Thymus (tissue), 11 donors: ENCODE results near the gene RELB. TPM values are rescaled to one million over a fixed set of nuclear protein-coding genes. Genes with fewer than 3 reads are reported as not detected.

ENCODE experiments used
- DNase-seq, 9 donors: peaks; one replicate each; pipeline ENCODE4 v3.0.0-alpha.2; 2013; ENCODE audit warnings: low spot score in 9 of 9, low read depth in 6 of 9, missing footprints in 1 of 9
- H3K27ac ChIP-seq, 2 donors: one replicate each; pipeline ENCODE4 v1.5.1; 2013; ENCODE audit warnings: control low read depth in 1 of 2, low read depth in 1 of 2, low read length in 1 of 2, mild to moderate bottlenecking in 1 of 2, moderate library complexity in 1 of 2
- H3K27me3 ChIP-seq, 2 donors: one replicate each; pipeline ENCODE4 v1.5.1; 2013; ENCODE audit warnings: low read length in 1 of 2; ENCODE audit not compliant: control insufficient read depth in 2 of 2, insufficient read depth in 1 of 2
- H3K36me3 ChIP-seq, 2 donors: one replicate each; pipeline ENCODE4 v1.5.1; 2013; ENCODE audit warnings: low read length in 1 of 2, mild to moderate bottlenecking in 1 of 2, moderate library complexity in 1 of 2; ENCODE audit not compliant: control insufficient read depth in 2 of 2, insufficient read depth in 2 of 2
- H3K4me1 ChIP-seq, 2 donors: one replicate each; pipeline ENCODE4 v1.5.1; 2013; ENCODE audit warnings: low read length in 2 of 2; ENCODE audit not compliant: control insufficient read depth in 2 of 2, insufficient read depth in 2 of 2
- H3K4me3 ChIP-seq, 2 donors: one replicate each; pipeline ENCODE4 v1.5.1; 2013; ENCODE audit warnings: low read length in 2 of 2, control low read depth in 1 of 2, mild to moderate bottlenecking in 1 of 2
- H3K9me3 ChIP-seq, 2 donors: one replicate each; pipeline ENCODE4 v1.5.1; 2013; ENCODE audit warnings: low read length in 1 of 2, mild to moderate bottlenecking in 1 of 2; ENCODE audit not compliant: control insufficient read depth in 2 of 2, insufficient read depth in 1 of 2
- WGBS: extraction: QIAGEN DNeasy Blood & Tissue Kit; methylation state at CpG from one replicate; pipeline ENCODE4 v1.1.7; 2013; 5-methylcytosine and 5-hydroxymethylcytosine counted together
- polyA plus RNA-seq: library from polyadenylated mRNA; stranded (reverse); fragments of 200-250 nt; gene quantifications from one replicate; pipeline ENCODE4 v1.2.3, GENCODE V29; 2013
- total RNA-seq: library from RNA; stranded (reverse); fragments of 120-200 nt; gene quantifications from one replicate; pipeline ENCODE4 v1.2.4, GENCODE V29; 2013
- donor health status: healthy.

The RELB gene
- total and polyA plus RNA-seq, 2 donors, result 16.9 to 24.1 TPM

GRCh38 chr19:45027371-45027770, 26.1 kb downstream of the RELB start:
- 93% methylated on average over 2 of the region's 2 CpGs for WGBS
- DNase-seq, result no peak
- H3K4me3 ChIP-seq, result no peak overlapping the region
- H3K4me1 ChIP-seq, result no peaks in the 10 kb centered on the region
- H3K9me3 ChIP-seq, result no peaks in the 10 kb centered on the region
- H3K27ac ChIP-seq, result no peak overlapping the region
- peaks cover 8 to 9% of the 10 kb centered on the region in 2 donors for H3K36me3 ChIP-seq
- no peaks in the 10 kb centered on the region for H3K27me3 ChIP-seq

DNA sequence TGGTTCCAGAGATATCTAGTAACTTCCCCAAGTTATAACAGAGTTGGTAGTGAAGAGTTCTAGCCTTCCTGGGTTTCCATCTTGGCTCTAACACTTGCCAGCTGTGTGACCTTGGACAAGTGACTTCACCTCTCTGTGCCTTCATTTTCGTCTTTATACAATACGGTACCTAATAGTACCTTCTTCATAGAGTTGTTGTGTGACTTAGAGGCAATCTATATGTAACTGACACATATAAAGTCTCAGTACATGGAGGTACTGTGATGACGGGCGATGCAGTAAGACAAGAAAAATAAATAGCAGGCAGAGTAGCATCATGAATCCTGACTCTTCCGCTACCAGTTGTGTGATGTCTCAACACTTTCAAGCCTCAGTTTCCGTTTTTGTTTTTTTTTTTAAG, 29.6 kb downstream of the RELB start:
- 98% methylated on average over 6 of the region's 6 CpGs for WGBS
- H3K36me3 ChIP-seq, result peaks cover 15 to 18% of the 10 kb centered on the region in 2 donors
- no peak for DNase-seq
- H3K4me3 ChIP-seq, result no peak overlapping the region
- H3K4me1 ChIP-seq, result no peaks in the 10 kb centered on the region
- no peaks in the 10 kb centered on the region for H3K9me3 ChIP-seq
- no peaks in the 10 kb centered on the region for H3K27me3 ChIP-seq
- no peak overlapping the region for H3K27ac ChIP-seq

DNA sequence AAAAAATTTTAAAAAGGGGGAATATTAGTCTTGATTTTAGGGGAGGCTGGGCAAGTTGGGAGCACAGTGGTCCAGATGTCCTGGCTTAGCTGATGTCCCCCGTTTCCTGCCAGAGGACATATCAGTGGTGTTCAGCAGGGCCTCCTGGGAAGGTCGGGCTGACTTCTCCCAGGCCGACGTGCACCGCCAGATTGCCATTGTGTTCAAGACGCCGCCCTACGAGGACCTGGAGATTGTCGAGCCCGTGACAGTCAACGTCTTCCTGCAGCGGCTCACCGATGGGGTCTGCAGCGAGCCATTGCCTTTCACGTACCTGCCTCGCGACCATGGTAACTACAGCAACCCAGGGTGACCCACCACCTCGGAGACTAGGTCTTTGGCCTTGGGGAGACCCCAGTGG, 31.2 kb downstream of the RELB start:
- H3K4me1 ChIP-seq, result no peaks in the 10 kb centered on the region
- H3K27ac ChIP-seq, result no peak overlapping the region
- DNase-seq, result no peak
- WGBS, result 96% methylated on average over 18 of the region's 18 CpGs
- H3K9me3 ChIP-seq, result peaks cover 0 to 2% of the 10 kb centered on the region in 2 donors
- H3K27me3 ChIP-seq, result no peaks in the 10 kb centered on the region
- H3K36me3 ChIP-seq, result peaks cover 15 to 22% of the 10 kb centered on the region in 2 donors
- H3K4me3 ChIP-seq, result no peak overlapping the region

- Histone ChIP-seq H3K27me3 (no peaks in the 10 kb centered on the region), H3K4me3 (no peak overlapping the region), H3K27ac (no peak overlapping the region), H3K36me3 (peaks cover 11 to 32% of the 10 kb centered on the region in 2 donors), H3K9me3 (peaks cover 0 to 2% of the 10 kb centered on the region in 2 donors), H3K4me1 (peaks cover 10 to 17% of the 10 kb centered on the region in 2 donors)
- WGBS, result 97% methylated on average over 6 of the region's 6 CpGs
- DNase-seq, result no peak
These were observed 34.5 kb downstream of the RELB start for GRCh38 chr19:45035755-45036154.

DNA sequence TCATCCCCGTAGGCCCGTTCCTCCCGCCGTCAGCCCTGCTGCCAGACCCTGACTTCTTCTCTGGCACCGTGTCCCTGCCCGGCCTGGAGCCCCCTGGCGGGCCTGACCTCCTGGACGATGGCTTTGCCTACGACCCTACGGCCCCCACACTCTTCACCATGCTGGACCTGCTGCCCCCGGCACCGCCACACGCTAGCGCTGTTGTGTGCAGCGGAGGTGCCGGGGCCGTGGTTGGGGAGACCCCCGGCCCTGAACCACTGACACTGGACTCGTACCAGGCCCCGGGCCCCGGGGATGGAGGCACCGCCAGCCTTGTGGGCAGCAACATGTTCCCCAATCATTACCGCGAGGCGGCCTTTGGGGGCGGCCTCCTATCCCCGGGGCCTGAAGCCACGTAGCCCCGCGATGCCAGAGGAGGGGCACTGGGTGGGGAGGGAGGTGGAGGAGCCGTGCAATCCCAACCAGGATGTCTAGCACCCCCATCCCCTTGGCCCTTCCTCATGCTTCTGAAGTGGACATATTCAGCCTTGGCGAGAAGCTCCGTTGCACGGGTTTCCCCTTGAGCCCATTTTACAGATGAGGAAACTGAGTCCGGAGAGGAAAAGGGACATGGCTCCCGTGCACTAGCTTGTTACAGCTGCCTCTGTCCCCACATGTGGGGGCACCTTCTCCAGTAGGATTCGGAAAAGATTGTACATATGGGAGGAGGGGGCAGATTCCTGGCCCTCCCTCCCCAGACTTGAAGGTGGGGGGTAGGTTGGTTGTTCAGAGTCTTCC, 36.3 kb downstream of the RELB start:
- no peak for DNase-seq
- Histone ChIP-seq H3K4me1 (peaks cover 10 to 17% of the 10 kb centered on the region in 2 donors), H3K27ac (no peak overlapping the region), H3K4me3 (no peak overlapping the region), H3K36me3 (peaks cover 22 to 44% of the 10 kb centered on the region in 2 donors), H3K27me3 (no peaks in the 10 kb centered on the region), H3K9me3 (peaks cover 0 to 2% of the 10 kb centered on the region in 2 donors)
- 98% methylated on average over 37 of the region's 37 CpGs for WGBS

DNA sequence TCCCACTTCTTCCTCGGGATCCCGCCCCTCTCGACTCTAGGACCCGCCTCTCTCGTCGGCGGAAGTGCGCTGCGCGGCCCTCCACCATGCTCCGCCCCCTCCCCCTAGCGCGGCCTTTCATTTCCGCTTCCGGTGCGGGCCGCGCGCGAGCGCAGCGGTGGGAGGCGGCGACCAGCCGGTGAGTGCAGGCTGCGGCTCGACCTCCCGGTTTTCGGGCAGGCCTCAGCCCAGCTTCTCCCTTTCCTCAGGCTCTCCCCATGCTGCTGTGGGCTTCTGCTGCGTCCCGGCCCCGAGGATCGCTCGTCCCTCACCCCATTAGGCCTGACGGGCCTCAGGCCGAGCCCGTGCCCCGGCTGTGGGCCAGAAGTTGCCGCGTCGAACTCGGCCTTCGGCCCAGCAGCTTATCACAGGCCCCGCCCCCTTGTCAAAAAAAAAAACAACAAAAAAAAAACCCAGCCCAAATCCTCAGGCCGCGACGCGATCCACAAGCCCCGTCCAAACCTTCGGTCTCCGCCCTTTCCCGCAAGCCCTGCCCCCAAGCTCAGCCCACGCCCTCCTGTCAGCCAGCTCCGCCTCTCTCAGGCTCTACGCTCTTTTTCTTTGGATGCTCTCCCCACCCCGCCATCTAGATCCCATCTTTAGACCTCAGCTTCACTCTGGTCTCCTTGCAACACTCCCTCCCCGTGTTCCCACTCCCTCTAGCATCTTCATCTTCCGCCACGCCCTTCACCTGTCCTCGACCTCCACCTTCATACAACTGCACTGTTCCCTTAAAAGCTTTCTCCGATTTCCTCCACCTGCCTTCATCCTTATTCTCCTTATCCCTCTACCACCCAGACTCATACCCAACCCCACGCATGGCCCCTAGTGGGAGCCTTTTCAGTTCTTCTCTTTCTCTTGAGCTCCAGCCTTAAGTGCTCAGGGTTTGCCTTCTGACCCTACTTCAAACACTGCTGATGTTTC, 37.9 kb downstream of the RELB start, which contains the start of gene CLASRP:
TSS of gene CLASRP (plus strand) at position 115 of the 963 bp plus-strand sequence. CDS start 1,168 bp downstream, outside the sequence.
- DNase-seq, result peak; percentile 58 to 92 (median 77)
- Histone ChIP-seq H3K4me1 (peaks cover 10 to 17% of the 10 kb centered on the region in 2 donors), H3K4me3 (peak within 1 kb of the TSS; percentile 94 to 99), H3K27me3 (no peaks in the 10 kb centered on the region), H3K9me3 (peaks cover 0 to 2% of the 10 kb centered on the region in 2 donors), H3K27ac (peak within 1 kb of the TSS; percentile 89 to 95), H3K36me3 (peaks cover 27 to 52% of the 10 kb centered on the region in 2 donors)
- WGBS, result 4% methylated on average over 62 of the region's 62 CpGs

- no peaks in the 10 kb centered on the region for H3K27me3 ChIP-seq
- peak in 1 of 9 donors; percentile 18 for DNase-seq
- H3K4me3 ChIP-seq, result no peak overlapping the region
- H3K27ac ChIP-seq, result peak overlapping the region in 1 of 2 donors; percentile 42
- 79% methylated on average over 19 of the region's 19 CpGs for WGBS
- peaks cover 10 to 17% of the 10 kb centered on the region in 2 donors for H3K4me1 ChIP-seq
- H3K9me3 ChIP-seq, result peaks cover 0 to 2% of the 10 kb centered on the region in 2 donors
- H3K36me3 ChIP-seq, result peaks cover 32 to 57% of the 10 kb centered on the region in 2 donors
These were observed 39.0 kb downstream of the RELB start for GRCh38 chr19:45040059-45040771.

DNA sequence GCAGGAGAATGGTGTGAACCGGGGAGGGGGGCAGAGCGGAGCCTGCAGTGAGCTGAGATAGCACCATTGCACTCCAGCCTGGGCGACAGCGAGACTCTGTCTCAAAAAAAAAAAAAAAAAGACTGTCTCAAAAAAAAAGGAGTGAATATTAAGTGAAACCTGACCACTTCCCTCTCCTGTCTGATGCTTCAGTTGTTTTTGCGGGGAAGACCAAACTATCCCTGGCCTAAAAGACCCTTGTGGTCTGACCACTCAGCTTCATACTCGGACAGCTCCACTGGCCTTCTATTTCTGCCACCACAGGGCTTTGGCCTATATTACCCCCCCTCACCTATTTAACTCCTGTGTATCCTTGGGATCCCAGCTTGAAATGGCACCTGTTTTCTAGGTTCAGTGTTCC, 39.9 kb downstream of the RELB start:
- Histone ChIP-seq H3K27me3 (no peaks in the 10 kb centered on the region), H3K36me3 (peaks cover 41 to 62% of the 10 kb centered on the region in 2 donors), H3K27ac (no peak overlapping the region), H3K4me3 (no peak overlapping the region), H3K4me1 (peaks cover 10 to 17% of the 10 kb centered on the region in 2 donors), H3K9me3 (peaks cover 0 to 2% of the 10 kb centered on the region in 2 donors)
- WGBS, result 91% methylated on average over 6 of the region's 6 CpGs
- DNase-seq, result no peak
